Nephron (organoid): ENCODE data around the gene MUC6.

Experiments used
- H3K27ac Mint-ChIP-seq, 3 experiments: 2 replicates each; pipeline ENCODE4 v1.8.0; 2020; ENCODE audit warnings: mixed read lengths in 3 of 3, mild to moderate bottlenecking in 2 of 3, moderate library complexity in 1 of 3
- H3K27me3 Mint-ChIP-seq: 2 replicates; pipeline ENCODE4 v1.8.0; 2021; ENCODE audit warnings: low read depth, mild to moderate bottlenecking, moderate library complexity, mixed read lengths
- H3K36me3 Mint-ChIP-seq: 2 replicates; pipeline ENCODE4 v1.8.0; 2020; ENCODE audit warnings: low read depth, mixed read lengths
- H3K4me1 Mint-ChIP-seq: 2 replicates; pipeline ENCODE4 v1.8.0; 2020; ENCODE audit warnings: mixed read lengths
- H3K4me3 Mint-ChIP-seq, 3 experiments: 2 replicates each; pipeline ENCODE4 v1.8.0; 2020; ENCODE audit warnings: mild to moderate bottlenecking in 3 of 3, mixed read lengths in 3 of 3, moderate library complexity in 2 of 3
- H3K9me3 Mint-ChIP-seq: 2 replicates; pipeline ENCODE4 v1.8.0; 2020; ENCODE audit warnings: mixed read lengths
- TF ChIP-seq, protein P1 (sequence below), 3 experiments: fragments of 200-600 bp; sonication (generic); IDR thresholded peaks; one replicate each; pipeline ENCODE4 v1.5.0; 2021; ENCODE audit warnings: antibody characterized with exemption in 3 of 3; ENCODE audit not compliant: unreplicated experiment in 3 of 3

MUC6 gene

GRCh38 chr11:1026641-1027482 lies 9.7 kb downstream of the MUC6 start:
- TF ChIP-seq, protein P1, sequence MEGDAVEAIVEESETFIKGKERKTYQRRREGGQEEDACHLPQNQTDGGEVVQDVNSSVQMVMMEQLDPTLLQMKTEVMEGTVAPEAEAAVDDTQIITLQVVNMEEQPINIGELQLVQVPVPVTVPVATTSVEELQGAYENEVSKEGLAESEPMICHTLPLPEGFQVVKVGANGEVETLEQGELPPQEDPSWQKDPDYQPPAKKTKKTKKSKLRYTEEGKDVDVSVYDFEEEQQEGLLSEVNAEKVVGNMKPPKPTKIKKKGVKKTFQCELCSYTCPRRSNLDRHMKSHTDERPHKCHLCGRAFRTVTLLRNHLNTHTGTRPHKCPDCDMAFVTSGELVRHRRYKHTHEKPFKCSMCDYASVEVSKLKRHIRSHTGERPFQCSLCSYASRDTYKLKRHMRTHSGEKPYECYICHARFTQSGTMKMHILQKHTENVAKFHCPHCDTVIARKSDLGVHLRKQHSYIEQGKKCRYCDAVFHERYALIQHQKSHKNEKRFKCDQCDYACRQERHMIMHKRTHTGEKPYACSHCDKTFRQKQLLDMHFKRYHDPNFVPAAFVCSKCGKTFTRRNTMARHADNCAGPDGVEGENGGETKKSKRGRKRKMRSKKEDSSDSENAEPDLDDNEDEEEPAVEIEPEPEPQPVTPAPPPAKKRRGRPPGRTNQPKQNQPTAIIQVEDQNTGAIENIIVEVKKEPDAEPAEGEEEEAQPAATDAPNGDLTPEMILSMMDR (IDR thresholded peaks at IDR 0.05; ENCODE audit: unreplicated experiment in 3 of 3), result no peak
- H3K4me1 Mint-ChIP-seq, result no peaks in the 10 kb centered on the region
- no peak overlapping the region for H3K4me3 Mint-ChIP-seq
- H3K9me3 Mint-ChIP-seq, result no peaks in the 10 kb centered on the region
- no peaks in the 10 kb centered on the region for H3K36me3 Mint-ChIP-seq
- no peaks in the 10 kb centered on the region for H3K27me3 Mint-ChIP-seq
- H3K27ac Mint-ChIP-seq, result no peak overlapping the region

- no peaks in the 10 kb centered on the region for H3K36me3 Mint-ChIP-seq
- no peak overlapping the region for H3K27ac Mint-ChIP-seq
- H3K4me3 Mint-ChIP-seq, result no peak overlapping the region
- H3K4me1 Mint-ChIP-seq, result no peaks in the 10 kb centered on the region
- TF ChIP-seq, protein P1 (IDR thresholded peaks at IDR 0.05; ENCODE audit: unreplicated experiment in 3 of 3), result no peak
- no peaks in the 10 kb centered on the region for H3K9me3 Mint-ChIP-seq
- no peaks in the 10 kb centered on the region for H3K27me3 Mint-ChIP-seq
Measured at GRCh38 chr11:1026163-1026450, 10.4 kb downstream of the MUC6 start.

DNA sequence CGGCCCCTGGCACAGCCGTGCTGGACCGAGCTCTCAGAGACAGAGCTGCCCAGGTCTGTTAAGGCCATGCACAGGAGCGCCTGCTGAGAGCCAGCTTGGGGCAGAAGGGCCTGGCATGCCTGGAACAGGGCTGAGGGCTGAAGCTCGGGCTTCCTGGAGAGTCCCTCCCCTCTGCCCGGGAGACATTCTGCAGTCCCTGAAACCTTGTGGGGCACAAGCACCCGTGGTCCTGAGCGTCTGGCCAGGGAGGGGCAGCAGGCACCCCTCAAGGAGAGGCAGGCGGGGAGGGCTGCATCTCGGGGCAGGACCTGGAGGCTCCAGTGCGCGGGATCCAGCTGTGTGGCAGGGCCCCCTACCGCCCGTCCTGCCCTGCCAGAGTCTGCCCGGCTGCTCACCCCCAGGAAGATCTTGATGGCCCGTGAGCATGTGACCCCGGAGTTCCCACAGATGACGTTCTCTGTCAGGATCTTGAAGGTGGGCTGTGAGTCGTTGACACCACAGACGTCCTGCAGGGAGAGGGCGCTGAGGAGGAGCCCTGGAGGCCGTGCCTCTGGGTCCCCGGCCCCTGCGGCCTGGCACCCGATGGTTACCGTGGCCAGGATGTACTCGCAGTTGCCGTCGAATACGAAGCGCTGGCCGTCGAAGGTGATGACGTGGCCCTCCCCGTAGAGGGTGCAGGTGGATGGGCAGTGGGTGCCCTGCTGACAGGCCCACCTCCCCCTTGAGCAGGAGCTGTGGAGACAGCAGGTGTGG lies 10.9 kb downstream of the MUC6 start:
- Mint-ChIP-seq H3K9me3 (no peaks in the 10 kb centered on the region), H3K4me1 (no peaks in the 10 kb centered on the region), H3K36me3 (no peaks in the 10 kb centered on the region), H3K27ac (no peak overlapping the region), H3K4me3 (no peak overlapping the region), H3K27me3 (no peaks in the 10 kb centered on the region)
- TF ChIP-seq, protein P1 (IDR thresholded peaks at IDR 0.05; ENCODE audit: unreplicated experiment in 3 of 3), result no peak

- no peak overlapping the region for H3K27ac Mint-ChIP-seq
- no peaks in the 10 kb centered on the region for H3K27me3 Mint-ChIP-seq
- H3K4me1 Mint-ChIP-seq, result no peaks in the 10 kb centered on the region
- H3K36me3 Mint-ChIP-seq, result no peaks in the 10 kb centered on the region
- TF ChIP-seq, protein P1 (IDR thresholded peaks at IDR 0.05; ENCODE audit: unreplicated experiment in 3 of 3), result no peak
- no peaks in the 10 kb centered on the region for H3K9me3 Mint-ChIP-seq
- no peak overlapping the region for H3K4me3 Mint-ChIP-seq
Measured at GRCh38 chr11:1024597-1025409, 11.7 kb downstream of the MUC6 start.

- TF ChIP-seq, protein P1 (IDR thresholded peaks at IDR 0.05; ENCODE audit: unreplicated experiment in 3 of 3), result no peak
- H3K27me3 Mint-ChIP-seq, result no peaks in the 10 kb centered on the region
- no peak overlapping the region for H3K4me3 Mint-ChIP-seq
- H3K4me1 Mint-ChIP-seq, result no peaks in the 10 kb centered on the region
- no peaks in the 10 kb centered on the region for H3K36me3 Mint-ChIP-seq
- no peaks in the 10 kb centered on the region for H3K9me3 Mint-ChIP-seq
- H3K27ac Mint-ChIP-seq, result no peak overlapping the region
Measured at GRCh38 chr11:1023811-1024596, 12.5 kb downstream of the MUC6 start.
